Frontal cortex (tissue), 4 donors: ENCODE data around the gene DNPH1. TPM values are rescaled to one million over a fixed set of nuclear protein-coding genes. Genes with fewer than 3 reads are reported as not detected.

Experiments used
- DNase-seq, 2 donors: peaks; one replicate each; pipeline ENCODE4 v3.0.0; 2012; ENCODE audit warnings: low spot score in 2 of 2
- FAIRE-seq: peaks from 2 replicates; lab custom pipeline; 2012; peaks lifted over from hg19 to GRCh38; lab: Jason Lieb, UNC
- total RNA-seq: library from RNA; depleted of rRNA; stranded (reverse); fragments of >200 nt; gene quantifications from one replicate; pipeline ENCODE4 v1.2.3, GENCODE V29; 2014
- donor health status: control.
- donor health status: control.
- donor health status: control.

Gene DNPH1
- total RNA-seq, 1 donor from 2014 or later = 13.9 TPM

DNA sequence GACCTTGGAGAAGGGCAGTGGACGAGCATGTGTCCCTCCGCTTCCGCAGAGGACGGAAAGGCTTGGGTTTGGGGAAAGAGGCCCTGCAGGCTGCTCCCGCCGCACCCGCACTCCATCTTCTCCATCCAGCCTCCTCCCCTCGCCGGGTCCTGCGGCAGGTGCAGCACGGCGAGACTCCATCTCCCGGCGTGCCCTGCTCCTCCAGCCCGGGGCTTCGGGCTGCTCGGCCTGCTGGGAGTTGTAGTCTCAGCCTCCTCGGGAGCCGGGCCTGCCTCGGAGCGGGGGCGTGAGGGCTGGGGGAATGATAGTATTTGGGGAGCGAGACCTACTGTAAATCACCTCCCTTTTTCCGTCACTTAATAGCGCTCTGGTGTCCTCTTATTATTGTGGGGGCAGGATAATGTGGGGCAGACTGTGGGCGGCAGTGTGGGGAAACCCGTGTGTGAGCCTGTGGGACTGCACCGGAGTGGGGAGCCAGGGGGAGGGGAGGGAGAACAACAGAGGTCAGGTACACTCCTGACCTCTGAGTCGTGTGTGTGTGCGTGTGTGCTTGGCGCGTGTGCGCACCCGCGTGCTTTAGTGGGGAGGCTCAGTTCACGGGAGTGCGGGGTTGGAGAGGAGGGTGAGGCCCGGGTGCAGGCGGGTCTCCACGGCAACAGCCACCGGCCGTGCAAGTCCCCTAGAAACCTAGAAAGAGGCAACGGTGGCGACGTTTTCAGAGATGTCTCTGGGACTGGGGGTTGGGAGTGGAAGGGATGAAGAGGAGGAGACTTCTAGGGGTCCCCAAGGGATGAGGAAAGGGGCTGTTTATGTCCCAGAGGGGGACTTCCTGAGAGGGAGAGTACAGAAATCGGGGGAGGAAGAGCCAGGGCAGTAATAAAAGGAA is 18.1 kb upstream of the DNPH1 start:
- FAIRE-seq = no peak
- peak; percentile 88 to 90 for DNase-seq

DNA sequence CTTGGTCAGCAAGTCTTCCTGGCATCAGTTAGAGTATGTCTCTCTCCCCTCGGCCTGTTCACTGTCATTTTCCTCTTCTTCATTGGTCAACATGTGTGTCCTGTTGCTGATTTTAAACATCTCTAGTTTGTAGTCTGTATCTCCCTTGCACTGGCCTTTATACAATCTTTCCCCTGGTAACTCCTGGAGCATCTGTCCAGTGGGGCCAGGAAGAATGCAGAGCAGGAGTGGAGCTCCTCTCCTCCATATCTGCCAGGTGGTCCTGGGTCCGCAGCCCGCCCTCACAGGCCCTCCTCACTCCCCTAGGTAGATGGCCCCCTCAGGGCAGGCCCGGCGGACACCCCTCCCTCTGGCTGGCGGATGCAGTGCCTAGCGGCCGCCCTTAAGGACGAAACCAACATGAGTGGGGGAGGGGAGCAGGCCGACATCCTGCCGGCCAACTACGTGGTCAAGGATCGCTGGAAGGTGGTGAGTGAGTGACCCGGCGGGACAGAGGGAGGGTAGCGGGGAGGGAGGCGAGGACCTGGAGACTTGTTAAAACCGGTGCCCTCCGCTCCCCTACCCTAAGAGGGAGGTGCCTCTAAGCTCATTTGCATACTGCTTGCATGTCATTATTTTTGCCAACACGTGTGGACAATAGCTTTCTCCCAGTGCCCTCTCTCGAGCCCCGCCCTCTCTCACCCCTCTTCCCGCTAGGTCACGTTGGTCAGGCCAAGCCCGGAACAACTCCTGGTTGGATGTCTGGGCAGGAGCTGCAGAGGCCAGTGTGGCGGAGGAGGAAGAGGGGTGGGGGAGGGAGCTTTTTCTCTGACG is 17.2 kb upstream of the DNPH1 start:
- FAIRE-seq = no peak
- peak; percentile 73 to 79 for DNase-seq

DNA sequence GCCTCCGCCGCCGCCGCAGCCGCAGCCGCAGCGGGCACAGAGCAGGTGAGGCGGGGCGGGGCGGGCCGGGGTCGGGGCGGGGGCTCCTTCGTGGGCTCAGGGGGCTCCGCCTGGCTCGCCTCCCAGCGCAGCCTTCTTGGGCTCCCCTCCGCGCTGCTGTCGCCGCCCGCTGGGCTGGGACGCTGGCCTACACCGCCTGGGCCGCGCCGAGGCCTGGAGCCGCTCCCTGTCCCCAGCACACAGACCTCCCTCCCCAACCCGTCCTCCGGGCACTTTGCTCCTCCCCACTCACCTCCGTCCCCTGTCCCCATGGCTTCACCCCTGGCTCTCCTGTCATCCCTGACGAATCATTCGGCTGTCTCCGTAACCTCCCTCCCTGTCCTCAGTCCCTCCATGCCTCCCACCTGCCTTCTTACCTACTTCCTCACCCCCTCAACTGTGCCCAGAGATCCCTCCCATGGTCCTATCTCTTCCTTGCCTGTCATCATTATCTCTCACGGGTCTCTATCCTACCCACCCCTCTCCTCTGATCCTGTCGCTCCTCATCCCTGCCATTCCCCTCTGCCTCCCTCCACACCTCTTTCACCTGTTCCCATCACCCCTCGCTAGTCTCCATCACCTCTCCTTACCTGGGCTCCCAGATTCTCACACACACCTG is 14.5 kb upstream of the DNPH1 start:
- DNase-seq = peak; percentile 56 to 68
- FAIRE-seq = no peak

GRCh38 chr6:43242908-43243663 is 13.8 kb upstream of the DNPH1 start, which contains the start of gene TTBK1:
TSS of gene TTBK1 (plus strand) at chr6:43243481. CDS start at chr6:43246661, 3,180 bp downstream.
- DNase-seq (peak; percentile 80 to 83), FAIRE-seq (no peak)

DNA sequence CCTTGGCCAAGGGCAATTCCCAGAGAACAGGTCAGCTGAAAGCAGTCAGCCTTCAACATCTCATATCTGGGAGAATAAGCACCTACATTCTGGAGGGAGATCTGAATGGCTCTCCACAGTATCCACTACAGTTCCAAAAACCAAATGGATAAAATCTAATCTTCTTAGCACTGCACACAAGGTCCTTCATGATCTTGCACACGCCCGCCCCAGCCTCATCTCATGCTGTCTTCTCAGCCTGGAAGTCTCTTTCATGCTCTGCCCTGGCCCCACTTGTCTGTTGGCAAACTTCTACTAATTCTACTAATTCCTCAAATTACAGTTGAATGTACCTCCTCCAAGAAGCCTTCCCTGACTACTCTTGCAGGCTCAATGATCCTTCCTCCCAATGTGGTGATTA is 12.2 kb upstream of the DNPH1 start:
- no peak for DNase-seq
- FAIRE-seq = no peak

DNA sequence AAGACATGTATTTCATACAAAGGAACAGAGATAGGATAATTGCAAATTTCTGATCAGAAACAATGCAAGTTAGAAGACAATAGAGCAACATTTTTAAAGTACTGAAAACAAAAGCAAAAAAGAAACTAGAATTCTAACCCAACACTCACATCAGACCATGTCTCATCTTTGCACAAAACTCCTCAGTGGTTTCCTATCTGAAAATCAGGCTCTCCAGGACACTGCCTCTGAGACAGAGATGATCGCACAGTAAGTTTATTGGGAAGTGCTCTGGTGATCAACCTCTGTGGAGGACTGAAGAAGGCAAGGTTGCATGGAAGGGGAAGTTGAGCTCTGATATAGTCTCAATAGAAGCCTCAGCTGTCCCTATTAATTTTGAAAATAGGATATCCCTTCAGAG is 11.7 kb upstream of the DNPH1 start:
- no peak for FAIRE-seq

GRCh38 chr6:43239054-43239453 is 9.8 kb upstream of the DNPH1 start:
- DNase-seq (no peak), FAIRE-seq (no peak)

More for the DNA sequence above, 11.7 kb upstream of the DNPH1 start:
- no peak for DNase-seq

DNA sequence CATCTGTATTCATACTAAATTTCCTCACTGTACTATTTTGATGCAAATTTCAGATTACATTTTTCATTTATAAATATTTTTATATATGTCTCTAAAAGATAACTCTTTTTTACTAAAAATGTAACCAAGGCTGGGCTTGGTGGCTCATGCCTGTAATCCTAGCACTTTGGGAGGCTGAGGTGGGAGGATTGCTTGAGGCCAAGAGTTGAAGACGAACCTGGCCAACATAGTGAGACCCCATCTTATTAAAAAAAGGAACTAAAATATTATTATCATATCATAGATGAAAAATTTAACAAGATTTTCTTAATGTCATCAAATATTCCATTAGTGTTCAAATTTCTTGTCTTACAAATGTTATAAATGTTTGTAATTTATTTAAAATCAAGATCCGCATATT is 6.6 kb upstream of the DNPH1 start:
- DNase-seq = no peak
- FAIRE-seq = no peak

DNA sequence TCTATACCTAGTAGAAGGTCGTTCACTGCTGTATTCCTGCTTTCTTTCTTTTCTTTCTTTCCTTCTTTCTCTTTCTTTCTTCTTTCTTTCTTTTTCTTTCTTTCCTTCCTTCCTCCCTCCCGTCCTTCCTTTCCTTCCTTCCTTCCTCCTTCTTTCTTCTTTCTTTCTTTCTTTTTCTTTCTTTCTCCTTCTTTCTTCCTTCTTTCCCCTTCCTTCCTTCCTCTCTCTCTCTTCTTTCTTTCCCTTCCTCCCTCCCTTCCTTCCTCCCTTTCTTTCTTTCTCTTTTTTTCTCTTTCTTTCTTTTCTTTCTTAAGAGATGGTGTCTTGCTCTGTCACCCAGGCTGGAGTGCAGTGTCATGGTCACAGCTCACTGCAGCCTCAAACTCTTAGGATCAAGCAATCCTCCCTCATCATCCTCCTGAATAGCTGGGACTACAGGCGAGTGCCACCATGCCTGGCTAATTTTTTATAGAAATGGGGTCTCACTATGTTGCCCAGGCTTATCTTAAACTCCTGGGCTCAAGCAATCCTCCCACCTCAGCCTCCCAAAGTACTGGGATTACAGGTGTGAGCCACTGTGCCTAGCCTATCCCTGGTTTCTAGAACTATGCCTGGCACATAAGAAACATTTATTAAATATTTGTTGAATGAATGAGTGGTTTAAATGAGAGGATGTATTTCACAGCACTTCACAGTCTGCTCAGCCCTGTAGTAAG is 2.6 kb upstream of the DNPH1 start:
- FAIRE-seq = no peak

DNA sequence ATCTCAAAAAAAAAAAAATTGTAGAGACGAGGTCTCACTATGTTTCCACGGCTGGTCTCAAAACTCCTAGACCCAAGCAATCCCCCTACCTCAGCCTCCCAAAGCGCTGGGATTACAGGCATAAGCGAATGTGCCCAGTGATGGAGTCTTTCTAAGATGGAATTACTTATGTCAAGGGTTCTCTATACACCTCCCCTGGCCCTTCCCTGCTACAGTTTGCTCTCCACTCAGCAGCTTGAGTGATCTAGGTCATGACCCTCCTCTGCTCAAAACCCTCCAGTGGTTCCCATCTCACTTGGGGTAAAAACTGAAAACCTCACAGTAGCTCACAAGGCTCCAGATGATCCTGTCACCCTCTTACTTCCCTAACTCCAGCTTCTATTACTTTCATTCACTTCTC is 1.8 kb upstream of the DNPH1 start:
- DNase-seq = no peak
- no peak for FAIRE-seq

More for the DNA sequence above, 2.6 kb upstream of the DNPH1 start:
- DNase-seq = no peak

DNA sequence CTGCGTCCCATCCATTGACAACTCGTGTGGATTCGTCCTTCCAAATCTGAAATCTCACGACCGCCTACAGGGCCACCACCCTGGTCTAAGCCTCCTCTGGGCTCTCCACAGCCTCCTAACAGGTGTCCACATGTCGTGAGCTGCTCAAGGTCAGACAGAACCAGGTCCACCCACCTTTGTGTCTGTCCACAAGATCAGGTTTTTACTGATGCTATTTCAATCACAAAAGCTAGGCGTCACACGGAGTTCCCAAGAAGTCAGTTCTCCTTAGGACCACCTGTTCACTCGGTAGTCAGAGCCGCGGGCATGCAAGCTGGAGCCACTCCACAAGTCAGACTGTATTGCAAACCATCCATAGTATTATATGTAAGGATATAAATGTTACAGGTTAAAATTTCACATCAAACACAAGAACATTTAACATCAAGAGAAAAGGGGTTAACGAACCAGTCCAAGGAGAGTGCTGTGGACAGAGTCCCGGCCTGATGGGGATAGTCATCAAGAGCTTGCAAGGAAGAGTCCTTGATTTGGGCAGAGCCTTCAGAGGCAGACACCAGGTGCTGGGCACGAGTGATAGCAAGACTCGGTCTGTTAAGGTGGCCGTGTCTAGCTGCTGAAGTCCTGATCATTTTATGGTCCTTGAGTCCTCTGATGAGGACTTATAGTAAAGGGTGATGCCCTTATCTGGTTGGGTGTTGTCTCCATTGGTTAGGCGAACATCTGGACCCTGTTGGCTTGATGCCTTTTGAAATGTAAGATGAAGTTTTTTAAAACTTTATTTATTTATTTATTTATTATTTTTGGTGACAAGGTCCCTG is 731 bp upstream of the DNPH1 start:
- FAIRE-seq (no peak), DNase-seq (no peak)

GRCh38 chr6:43226192-43226851 is 3.0 kb downstream of the DNPH1 start:
- DNase-seq (no peak), FAIRE-seq (no peak)

DNA sequence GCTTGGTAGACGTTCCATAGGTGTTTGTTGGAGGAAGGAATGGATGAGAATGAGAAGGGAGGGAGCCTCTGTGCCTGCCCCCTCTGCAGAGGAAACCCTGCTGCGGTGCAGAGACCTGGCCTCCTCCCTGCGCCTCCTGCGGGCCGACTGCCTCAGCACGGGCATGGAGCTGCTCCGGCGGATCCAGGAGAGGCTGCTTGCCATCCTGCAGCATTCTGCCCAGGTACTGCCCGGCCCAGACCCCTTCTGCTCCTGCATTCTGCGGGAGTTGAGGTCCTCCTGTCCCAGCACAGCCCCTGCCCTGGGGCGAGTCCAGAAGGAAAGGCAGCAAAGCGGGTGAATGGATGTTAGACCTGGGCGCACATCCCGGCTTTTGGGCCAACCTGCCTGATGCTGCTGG is 6.1 kb downstream of the DNPH1 start:
- no peak for FAIRE-seq
- DNase-seq = no peak

- no peak for FAIRE-seq
- no peak for DNase-seq
Observed at GRCh38 chr6:43222418-43223059, 6.7 kb downstream of the DNPH1 start.

DNA sequence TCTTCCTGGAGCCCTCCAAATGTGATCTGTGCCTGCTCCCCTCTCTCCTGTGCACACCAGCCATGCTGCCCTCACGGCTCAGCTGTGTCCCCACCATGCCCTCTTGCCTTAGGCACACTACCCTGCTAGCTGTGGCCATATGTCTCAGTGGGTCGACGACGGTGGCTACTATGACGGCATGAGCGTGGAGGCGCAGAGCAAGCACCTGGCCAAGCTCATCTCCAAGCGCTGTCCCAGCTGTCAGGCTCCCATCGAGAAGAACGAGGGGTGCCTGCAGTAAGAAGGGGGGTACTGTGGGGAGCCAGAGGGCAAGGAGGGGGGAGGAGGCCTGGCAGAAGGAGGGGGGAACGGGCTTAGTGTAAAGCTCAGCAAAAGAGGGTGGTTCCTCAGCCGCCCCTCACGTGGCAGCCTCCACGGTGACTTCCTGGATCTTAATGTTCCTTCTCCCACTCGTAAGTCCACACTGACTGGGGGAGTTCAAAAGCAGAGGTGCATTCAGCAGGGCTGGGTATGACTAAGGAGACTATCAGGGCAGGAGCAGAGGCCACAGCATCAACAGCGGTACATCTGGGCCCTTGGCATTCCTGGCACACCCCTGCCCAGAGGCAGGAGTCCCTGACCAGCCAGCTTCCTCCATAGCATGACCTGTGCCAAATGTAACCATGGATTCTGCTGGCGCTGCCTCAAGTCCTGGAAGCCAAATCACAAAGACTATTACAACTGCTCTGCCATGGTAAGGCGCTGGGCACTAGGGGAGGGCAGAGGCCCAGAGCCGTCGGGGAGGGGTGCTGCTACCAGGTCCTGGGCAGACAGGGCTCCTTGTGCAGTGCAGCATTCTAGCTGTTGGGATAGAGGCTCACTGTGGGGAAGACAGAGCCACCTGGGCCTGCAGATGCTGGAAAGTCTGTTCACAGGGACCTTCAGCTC is 8.0 kb downstream of the DNPH1 start:
- FAIRE-seq (no peak), DNase-seq (no peak)

DNA sequence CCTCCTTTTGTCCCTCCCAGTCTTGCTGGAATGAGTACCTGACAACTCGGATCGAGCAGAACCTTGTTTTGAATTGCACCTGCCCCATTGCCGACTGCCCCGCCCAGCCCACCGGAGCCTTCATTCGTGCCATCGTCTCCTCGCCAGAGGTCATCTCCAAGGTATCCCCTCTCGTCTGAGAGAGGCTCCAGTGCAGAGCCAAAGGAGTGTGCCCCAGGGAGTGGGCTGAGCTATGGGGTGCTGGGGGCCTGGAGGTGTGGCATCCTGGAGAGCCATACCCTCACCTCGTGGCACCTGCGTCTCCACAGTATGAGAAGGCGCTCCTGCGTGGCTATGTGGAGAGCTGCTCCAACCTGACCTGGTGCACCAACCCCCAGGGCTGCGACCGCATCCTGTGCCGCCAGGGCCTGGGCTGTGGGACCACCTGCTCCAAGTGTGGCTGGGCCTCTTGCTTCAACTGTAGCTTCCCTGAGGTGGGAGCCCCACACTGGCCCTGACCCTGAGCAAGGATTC is 8.8 kb downstream of the DNPH1 start:
- FAIRE-seq = no peak
- DNase-seq = no peak
